ENCODE results near the gene MR1. TPM values are rescaled to one million over a fixed set of nuclear protein-coding genes. Genes with fewer than 3 reads are reported as not detected.

MR1 gene
- total and polyA plus RNA-seq, 9 of the 15 experiments (the other 6 are each of a cell fraction or from before 2014, with no cell fraction given), result 9.7 to 21.7 (median 15.6) TPM

GRCh38 chr1:181099152-181100014 is 65.6 kb downstream of the MR1 start (continued):
- TF ChIP-seq ADNP (tag; IDR thresholded peaks at IDR 0.05) (no peak), OTX1 (CRISPR knock-in tag; IDR thresholded peaks at IDR 0.05) (0 out of 2 replicates have a peak, but pooled peaks have one; percentile 22), ESRRB (CRISPR knock-in tag; IDR thresholded peaks at IDR 0.05; ENCODE audit: borderline replicate concordance) (no peak), ZBTB1 (CRISPR knock-in tag; IDR thresholded peaks at IDR 0.05; ENCODE audit: borderline replicate concordance, low read depth) (no peak), ZNF699 (CRISPR knock-in tag; IDR thresholded peaks at IDR 0.05; ENCODE audit: insufficient replicate concordance) (no peak), IRF9 (tag; IDR thresholded peaks at IDR 0.05) (no peak), POU5F1 (IDR thresholded peaks at IDR 0.05; ENCODE audit: borderline replicate concordance, low read depth, low read length, partially characterized antibody) (no peak), ELK1 (CRISPR knock-in tag; IDR thresholded peaks at IDR 0.05) (no peak), MXI1 (IDR thresholded peaks at IDR 0.05; ENCODE audit: low read depth, low read length) (no peak), CSDE1 (IDR thresholded peaks at IDR 0.05) (no peak), ZNF175 (CRISPR knock-in tag; IDR thresholded peaks at IDR 0.05; ENCODE audit: low read depth) (no peak), GATAD2A (IDR thresholded peaks at IDR 0.05) (no peak), HDAC3 (IDR thresholded peaks at IDR 0.05; ENCODE audit: borderline replicate concordance, partially characterized antibody) (no peak), IFI16 (CRISPR knock-in tag; IDR thresholded peaks at IDR 0.05) (no peak), ZNF263 (CRISPR knock-in tag; IDR thresholded peaks at IDR 0.05; ENCODE audit: borderline replicate concordance) (no peak), ARID3A (IDR thresholded peaks at IDR 0.05; ENCODE audit: borderline replicate concordance, low read depth, low read length) (no peak), THAP7 (CRISPR knock-in tag; IDR thresholded peaks at IDR 0.05) (no peak), CBX2 (IDR thresholded peaks at IDR 0.05; ENCODE audit: insufficient read depth, low read length, poor library complexity, severe bottlenecking) (no peak), ZFP1 (CRISPR knock-in tag; IDR thresholded peaks at IDR 0.05) (no peak), CBFA2T3 (IDR thresholded peaks at IDR 0.05) (peak; percentile 48; the same call in 1 of the 2 replicates), PPARD (CRISPR knock-in tag; IDR thresholded peaks at IDR 0.05) (no peak), MTA2 (IDR thresholded peaks at IDR 0.05; ENCODE audit: low read depth) (peak; percentile 47; the same call in 1 of the 2 replicates), SNRNP70 (optimal IDR thresholded peaks at IDR 0.05; ENCODE audit: low read depth, low read length) (no peak)
